Body of pancreas (tissue), 4 donors: ENCODE measurements around the gene ZCCHC3.

Experiments used
- POLR2A ChIP-seq, 3 donors: fragments of 450-650 bp; IDR thresholded peaks; one replicate each; pipeline ENCODE4 v1.6.1; 2016; ENCODE audit warnings: antibody characterized with exemption in 3 of 3, mild to moderate bottlenecking in 2 of 3
- TF ChIP-seq, protein P1 (sequence below), 7 experiments: fragments of 450-650 bp in 4 of 7; fragments of 200-600 bp in 3 of 7; sonication (generic) in 3 of 7; IDR thresholded peaks; one replicate each; pipeline ENCODE4 v1.5.1; 2016 to 2019; ENCODE audit warnings: antibody characterized with exemption in 7 of 7

DNA sequence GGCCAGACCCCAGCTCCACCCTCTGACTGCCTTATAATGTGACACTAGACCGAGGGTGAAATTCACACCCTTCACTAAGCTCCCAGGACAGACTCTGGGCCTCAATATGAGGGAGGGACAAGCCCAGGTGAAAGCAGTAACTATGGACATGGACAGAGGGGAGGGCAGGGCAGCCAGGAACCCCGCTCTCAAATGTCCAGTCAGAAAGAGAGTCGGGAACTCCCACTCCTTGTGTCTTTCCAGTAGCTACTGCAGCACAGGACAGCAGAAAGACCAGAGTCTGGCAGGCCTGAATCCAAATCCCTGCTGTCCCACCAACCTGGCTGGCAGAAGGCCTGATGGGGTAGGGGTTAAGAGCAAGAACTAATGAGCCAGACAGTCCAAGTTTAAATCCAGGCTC is 13.2 kb upstream of the ZCCHC3 start:
- TF ChIP-seq, protein P1, sequence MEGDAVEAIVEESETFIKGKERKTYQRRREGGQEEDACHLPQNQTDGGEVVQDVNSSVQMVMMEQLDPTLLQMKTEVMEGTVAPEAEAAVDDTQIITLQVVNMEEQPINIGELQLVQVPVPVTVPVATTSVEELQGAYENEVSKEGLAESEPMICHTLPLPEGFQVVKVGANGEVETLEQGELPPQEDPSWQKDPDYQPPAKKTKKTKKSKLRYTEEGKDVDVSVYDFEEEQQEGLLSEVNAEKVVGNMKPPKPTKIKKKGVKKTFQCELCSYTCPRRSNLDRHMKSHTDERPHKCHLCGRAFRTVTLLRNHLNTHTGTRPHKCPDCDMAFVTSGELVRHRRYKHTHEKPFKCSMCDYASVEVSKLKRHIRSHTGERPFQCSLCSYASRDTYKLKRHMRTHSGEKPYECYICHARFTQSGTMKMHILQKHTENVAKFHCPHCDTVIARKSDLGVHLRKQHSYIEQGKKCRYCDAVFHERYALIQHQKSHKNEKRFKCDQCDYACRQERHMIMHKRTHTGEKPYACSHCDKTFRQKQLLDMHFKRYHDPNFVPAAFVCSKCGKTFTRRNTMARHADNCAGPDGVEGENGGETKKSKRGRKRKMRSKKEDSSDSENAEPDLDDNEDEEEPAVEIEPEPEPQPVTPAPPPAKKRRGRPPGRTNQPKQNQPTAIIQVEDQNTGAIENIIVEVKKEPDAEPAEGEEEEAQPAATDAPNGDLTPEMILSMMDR (IDR thresholded peaks at IDR 0.05): no peak
- no peak for TF ChIP-seq POLR2A (IDR thresholded peaks at IDR 0.05)
